ENCODE measurements around the gene DAAM1.

DNA sequence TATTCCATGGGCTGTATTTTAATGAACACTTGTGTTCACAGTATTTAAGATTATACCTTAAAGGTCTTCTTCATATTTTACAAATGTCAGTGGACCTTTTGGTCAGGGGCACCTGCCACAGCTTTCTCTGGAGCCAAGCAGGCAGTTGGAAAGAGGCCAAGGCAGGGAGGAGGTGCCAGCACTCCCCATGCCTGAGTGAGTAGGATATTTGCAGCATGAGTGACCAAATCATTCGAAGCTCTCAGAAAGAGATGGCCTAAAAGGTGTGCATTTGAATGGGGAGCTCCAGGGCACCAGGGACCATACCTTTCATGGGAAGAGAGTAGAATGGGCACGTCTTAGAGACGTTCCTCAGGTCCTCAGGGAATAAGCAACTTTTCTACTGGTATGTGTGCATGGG is 155.1 kb downstream of the DAAM1 start:
- TF ChIP-seq, protein P1, sequence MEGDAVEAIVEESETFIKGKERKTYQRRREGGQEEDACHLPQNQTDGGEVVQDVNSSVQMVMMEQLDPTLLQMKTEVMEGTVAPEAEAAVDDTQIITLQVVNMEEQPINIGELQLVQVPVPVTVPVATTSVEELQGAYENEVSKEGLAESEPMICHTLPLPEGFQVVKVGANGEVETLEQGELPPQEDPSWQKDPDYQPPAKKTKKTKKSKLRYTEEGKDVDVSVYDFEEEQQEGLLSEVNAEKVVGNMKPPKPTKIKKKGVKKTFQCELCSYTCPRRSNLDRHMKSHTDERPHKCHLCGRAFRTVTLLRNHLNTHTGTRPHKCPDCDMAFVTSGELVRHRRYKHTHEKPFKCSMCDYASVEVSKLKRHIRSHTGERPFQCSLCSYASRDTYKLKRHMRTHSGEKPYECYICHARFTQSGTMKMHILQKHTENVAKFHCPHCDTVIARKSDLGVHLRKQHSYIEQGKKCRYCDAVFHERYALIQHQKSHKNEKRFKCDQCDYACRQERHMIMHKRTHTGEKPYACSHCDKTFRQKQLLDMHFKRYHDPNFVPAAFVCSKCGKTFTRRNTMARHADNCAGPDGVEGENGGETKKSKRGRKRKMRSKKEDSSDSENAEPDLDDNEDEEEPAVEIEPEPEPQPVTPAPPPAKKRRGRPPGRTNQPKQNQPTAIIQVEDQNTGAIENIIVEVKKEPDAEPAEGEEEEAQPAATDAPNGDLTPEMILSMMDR (IDR thresholded peaks at IDR 0.05): no peak
- TF ChIP-seq POLR2A (IDR thresholded peaks at IDR 0.05) (no peak), EP300 (IDR thresholded peaks at IDR 0.05) (no peak)
